ENCODE results near the gene PLCB3.
A peak's percentile ranks its signal among the peaks of the same experiment; 100 is the strongest.
"Not testable (repeated sequence)": the region's sequence is repeated elsewhere in the genome, so short reads cannot be mapped to it uniquely, and the experiment has no call there.

PLCB3 gene

DNA sequence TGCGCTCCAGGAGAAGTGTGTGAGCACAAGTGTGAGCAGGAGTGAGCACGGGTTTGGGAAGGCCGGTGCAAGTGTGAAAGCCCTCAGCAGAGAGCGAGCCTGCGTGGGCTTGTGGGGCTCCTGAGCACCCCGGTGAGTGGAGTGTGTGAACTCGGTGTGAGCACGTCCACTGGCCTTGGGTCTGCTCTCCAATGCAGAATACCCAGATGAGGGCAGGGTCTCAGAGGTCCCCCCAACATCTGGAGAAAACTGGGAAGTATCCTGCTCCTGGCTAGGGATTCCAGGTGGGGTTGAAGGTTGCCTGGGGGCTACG lies 55.2 kb downstream of the PLCB3 start:
- DNase-seq = no peak

GRCh38 chr11:64306876-64307622 lies 55.7 kb downstream of the PLCB3 start:
- no peak for DNase-seq

DNA sequence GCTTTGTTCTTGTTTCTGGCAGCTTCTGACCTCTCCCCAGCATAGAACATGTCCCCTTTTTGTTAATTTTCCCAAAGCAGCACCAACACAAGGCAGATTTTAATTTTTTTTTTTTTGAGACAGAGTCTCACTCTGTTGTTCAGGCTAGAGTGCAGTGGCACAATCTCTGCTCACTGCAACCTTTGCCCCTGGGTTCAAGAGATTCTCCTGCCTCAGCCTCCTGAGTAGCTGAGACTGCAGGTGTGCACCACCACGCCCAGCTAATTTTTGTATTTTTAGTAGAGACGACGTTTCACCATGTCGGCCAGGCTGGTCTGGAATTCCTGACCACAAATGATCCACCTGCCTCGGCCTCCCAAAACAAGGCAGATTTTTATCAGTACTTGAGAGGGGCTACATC lies 56.5 kb downstream of the PLCB3 start:
- DNase-seq = not testable (repeated sequence)

DNA sequence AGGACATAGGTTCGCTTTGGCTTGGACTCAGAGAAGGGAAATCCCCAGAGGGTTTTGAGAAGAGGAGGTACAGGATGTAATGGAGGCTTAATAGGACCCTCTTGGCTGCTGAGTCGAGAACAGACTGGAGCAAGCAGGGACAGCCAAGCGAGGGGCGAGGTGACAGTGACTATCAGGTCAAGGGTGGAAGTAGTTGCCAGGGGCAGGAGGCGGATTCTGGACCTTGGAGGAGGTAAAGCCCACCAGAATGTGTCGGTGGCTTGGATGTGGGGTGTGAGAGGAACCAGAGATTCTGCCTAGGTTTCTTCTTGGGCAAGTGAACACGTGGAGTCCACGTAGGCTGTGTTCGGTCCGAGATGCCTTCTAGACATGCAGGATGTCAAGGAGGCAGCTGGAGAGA lies 61.6 kb downstream of the PLCB3 start:
- no peak for DNase-seq

GRCh38 chr11:64313491-64314145 lies 62.3 kb downstream of the PLCB3 start:
- no peak for DNase-seq

DNA sequence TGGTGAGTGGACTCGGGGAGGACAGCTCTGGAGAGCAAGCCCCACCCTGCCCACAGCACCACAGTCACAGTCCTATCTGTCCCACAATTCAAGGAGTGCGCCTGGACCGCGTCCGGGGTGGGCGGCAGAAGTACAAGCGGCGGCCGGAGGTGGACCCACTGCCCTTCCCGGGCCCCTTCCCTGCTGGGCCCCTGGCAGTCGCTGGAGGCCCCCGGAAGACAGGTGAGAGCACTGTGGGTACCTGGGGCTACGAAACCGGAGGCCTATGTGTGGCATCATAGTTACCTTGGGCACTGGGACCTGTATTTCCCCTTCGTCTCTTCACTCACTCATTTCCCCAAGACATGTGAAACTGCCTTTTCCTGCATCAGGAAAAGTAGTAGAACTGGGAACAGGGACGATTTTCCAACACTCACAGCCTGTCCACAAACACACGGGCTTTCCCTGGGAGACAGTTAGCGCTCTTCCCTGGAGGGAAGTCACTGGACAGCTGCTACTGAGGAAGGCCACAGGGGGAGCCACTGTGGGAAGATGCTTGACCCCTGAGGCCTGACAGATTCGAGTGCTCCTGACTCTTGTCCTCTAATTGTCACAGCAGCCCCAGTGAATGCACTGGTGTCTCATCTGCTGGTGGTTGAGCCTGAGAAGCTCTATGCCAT lies 62.9 kb downstream of the PLCB3 start:
- no peak for DNase-seq

DNA sequence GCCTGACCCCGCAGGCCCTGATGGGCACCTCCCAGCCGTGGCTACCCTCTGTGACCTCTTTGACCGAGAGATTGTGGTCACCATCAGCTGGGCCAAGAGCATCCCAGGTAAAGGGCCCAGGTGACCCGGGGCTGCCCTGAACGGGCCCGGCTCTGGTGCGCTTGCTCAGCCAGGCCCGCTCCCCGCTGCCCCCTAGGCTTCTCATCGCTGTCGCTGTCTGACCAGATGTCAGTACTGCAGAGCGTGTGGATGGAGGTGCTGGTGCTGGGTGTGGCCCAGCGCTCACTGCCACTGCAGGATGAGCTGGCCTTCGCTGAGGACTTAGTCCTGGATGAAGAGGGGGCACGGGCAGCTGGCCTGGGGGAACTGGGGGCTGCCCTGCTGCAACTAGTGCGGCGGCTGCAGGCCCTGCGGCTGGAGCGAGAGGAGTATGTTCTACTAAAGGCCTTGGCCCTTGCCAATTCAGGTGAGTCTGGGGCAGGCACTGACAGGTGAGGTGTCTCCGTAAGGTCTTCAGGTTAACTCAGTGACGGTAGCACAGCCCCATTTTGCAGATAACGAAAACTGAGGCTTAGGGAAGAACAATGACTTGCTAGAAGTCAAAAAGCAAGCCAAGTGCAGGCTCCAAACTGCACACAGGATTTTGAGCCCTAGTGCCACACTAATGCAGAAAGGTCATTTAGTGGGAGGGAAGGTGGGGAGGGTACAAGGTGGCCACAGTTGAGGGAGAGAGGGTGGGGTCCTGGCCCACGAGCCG lies 63.7 kb downstream of the PLCB3 start:
- no peak for DNase-seq

- DNase-seq = not testable (repeated sequence)
Observed at GRCh38 chr11:64315667-64316526, 64.6 kb downstream of the PLCB3 start.

DNA sequence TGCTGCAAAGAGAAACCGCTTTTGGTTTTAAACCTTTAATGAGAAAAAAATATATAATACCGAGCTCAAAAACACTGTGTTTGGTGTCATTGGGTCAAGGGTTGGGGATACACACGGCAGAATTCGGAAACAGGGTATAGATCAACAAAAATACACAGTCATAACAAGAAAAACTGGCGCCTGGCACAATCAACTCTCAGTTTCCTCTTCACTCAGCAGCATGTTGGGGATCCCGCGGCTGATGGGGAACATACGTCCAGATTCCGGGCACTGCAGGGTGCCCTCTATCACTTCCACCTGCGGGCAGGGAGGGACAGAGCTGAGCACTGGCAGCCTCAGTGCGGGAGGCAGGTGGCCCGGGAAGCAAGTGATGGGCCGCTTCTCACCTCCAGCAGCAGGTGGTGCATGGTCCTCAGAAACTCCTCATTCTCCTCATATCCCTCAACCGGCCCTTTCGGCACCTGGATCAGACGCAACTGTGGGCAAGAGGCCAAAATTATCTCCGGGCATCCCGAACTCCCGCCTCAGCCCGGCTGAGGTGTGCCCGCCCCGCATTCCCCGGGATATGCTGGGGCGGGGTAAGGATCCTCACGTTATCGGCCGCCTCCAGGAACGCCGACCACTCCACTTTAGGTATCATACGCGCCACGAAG lies 65.5 kb downstream of the PLCB3 start:
- peak; percentile 45 for DNase-seq

- peak; percentile 98 for DNase-seq
Observed at GRCh38 chr11:64317325-64317960, 66.1 kb downstream of the PLCB3 start, which contains the start of gene TRMT112. TSS of gene TRMT112 (minus strand) at chr11:64317559. CDS start at chr11:64317526, 33 bp downstream.

DNA sequence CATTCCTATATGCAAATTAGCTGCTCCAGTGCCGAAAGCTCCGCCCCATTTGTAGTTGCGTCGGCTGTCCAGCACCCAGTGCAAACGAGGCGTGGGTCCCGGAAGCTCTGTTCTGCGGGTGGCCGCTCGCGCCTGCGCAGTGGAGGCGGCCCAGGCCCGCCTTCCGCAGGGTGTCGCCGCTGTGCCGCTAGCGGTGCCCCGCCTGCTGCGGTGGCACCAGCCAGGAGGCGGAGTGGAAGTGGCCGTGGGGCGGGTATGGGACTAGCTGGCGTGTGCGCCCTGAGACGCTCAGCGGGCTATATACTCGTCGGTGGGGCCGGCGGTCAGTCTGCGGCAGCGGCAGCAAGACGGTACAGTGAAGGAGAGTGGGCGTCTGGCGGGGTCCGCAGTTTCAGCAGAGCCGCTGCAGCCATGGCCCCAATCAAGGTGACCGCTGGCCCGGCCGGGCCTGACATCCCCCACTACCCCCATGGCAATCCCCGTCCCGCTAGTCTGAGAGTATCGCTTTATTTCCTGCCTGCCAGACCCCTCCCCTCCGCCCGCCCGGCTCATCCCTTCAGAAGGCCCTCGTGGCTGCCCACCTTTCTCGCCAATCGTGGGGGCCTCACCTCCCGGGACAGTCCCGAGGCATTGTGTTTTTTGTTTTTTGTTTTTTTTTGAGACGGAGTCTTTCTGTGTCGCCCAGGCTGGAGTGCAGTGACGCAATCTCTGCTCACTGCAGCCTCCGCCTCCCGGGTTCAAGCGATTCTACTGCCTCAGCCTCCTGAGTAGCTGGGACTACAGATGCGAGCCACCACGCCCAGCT lies 66.8 kb downstream of the PLCB3 start, which contains the start of gene PRDX5:
Gene PRDX5 (plus strand): TSS at position 161 of the 805 bp plus-strand sequence. CDS start 95 bp downstream, at position 256.
- DNase-seq = peak; percentile 90

Data from DMS79 treated with DMSO at 0.1 percent for 48 hours (cell line).